SHP77 treated with DMSO at 0.1 percent for 48 hours (cell line): ENCODE data around the gene PTGES3L.

Experiments
- DNase-seq: peaks from one replicate; lab custom pipeline; 2025; lab: John Stamatoyannopoulos, UW

PTGES3L gene

DNA sequence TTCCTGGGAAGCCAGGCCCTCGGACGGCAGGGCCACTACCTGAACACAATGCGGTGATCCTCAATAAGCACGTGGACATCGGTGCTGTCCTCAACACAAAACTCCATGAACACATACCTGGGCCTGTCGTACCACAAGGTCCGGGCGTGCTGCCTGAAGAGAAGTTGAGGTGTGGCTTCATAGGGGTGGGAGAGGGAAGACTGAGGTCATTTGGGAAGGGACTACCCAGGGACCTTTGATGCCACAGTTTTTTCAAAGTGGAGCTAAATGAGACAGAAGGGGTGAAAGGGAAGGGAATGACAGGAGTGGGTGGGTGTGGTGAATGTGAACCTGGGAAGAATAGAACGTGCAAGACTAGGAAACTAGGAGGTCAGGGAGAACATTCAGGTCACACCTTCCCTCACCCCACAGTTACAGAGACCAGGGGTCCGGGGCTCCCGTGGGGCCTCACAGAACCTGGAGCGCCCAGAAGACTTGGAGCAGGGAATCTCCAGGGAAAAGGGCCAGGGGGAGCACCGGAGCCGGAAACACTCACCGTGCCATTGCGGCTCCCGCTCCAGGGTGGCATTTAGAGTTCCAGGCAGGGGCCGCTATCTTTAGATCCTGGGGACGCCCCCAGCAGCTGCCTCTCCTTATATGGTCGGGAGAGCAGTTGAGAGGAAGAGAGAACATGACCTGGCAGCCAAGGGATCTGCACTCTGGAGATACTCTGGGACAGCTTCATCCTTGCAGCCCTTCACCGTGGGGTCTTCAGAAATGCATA, at the start of gene PTGES3L:
PTGES3L (minus strand) TSS at position 570 of the 763 bp plus-strand sequence; CDS start at position 543, 27 bp downstream.
- peak; percentile 67 for DNase-seq

DNA sequence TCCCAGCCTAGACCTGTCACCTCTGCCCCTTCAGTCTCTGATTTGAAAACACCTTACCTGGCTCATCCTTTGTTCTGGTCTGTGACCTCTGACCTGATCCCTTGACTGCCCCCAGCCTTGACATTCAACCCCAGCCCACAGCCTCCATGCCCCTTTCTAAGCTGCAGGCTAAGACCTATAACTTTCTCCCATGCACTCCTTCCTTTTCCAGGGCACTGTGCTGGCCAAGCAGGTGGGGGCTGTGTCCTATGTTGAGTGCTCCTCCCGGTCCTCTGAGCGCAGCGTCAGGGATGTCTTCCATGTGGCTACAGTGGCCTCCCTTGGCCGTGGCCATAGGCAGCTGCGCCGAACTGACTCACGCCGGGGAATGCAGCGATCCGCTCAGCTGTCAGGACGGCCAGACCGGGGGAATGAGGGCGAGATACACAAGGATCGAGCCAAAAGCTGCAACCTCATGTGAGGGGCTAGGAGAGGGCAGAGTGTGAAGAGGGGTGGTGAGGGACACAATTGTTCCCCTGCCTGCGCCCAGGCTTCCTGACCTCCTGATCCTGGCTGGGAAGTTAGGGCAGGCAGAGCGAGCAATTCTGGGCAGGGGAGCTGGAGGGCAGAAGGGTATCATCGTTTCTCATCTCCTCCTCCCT, 48.5 kb upstream of the PTGES3L start:
- DNase-seq = no peak

DNA sequence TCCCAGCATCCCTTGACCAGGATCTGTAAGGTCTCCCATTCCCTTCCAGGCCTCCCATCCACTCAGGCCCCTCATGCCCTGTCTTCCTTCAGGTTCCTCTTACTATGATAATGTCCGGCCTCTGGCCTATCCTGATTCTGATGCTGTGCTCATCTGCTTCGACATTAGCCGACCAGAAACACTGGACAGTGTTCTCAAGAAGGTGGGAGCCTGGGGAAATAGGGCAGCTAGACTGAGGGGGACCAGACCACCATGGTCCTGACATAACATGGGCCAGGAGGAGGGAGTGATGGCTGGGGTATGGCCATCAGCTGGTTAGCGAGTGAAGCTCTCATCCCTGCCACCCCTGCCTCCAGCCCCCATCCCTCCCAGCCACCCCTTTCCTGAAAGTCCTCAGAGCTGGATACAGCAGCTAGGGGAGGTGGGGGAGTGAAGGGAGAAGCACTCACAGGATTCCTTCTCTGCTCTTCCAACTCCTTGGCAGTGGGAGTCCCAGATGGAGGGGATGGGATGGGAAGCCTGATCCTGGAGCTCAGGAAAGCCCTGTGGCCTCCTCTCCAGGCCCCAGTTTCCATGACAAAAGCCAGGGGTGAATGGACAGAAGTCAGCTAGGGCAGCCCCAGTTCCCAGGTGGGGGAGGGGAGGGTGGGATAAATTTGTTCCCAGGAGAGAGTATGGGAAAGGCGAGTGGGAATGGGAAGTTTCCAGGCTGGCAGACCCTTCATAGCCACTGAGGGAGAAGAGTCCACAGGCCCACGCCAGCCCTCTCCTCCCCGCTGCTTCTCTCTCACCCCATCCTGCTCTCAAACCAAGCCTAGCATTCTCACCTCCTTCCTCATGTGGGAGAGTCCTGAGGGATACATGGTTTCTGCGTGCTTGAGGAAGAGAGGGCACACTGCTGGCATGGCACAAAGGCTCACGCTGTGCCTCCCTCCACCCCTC, 47.5 kb upstream of the PTGES3L start:
- no peak for DNase-seq

DNA sequence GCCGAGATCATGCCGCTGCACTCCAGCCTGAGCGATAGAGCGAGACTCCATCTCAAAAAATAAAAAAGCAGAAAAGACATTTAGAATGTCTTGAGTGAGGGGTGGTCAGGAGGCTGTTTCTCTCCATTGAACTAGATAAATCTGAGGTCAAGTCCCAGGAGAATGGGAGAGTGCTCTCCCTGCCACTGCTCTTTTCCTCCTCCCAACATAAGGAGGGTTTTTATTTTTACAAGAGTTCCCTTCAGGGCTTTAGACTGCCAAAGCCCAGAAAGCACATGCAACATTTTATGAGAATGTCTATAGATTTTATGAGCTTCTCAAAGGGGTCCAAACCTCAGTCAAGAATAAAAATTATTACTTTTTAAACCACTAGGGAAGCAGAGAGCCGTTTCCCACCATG, 46.7 kb upstream of the PTGES3L start:
- DNase-seq = no peak

DNA sequence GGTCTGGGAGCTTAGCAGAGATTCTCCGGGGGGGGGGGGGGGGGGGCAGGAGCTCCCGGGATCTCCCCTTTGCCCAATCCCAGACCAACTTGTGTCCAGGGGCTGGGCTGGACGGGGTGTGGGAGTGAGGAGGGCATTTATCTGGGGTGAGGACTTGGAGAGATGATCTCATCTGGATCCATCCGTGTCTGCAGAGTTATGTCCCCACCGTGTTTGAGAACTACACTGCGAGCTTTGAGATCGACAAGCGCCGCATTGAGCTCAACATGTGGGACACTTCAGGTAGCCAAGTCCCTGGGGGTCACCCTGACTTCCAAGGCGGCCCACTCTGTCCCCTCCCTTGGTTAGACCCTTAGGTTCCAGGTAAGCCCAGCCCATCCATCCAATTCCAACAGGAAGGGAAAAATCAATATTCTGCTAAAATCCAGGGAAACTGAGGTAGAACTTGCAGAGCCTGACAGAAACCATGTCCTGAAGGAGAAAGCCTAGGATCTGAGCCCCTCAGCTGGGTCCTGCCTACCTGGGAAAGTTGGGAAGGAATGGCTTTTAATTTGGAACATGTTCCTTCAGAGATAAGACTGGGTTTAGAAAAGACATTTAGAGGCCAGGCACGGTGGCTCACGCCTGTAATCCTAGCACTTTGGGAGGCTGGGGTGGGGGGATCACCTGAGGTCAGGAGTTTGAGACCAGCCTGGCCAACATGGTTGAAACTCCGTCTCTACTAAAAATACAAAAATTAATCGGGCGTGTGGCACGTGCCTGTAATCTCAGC, 46.1 kb upstream of the PTGES3L start:
- no peak for DNase-seq

DNA sequence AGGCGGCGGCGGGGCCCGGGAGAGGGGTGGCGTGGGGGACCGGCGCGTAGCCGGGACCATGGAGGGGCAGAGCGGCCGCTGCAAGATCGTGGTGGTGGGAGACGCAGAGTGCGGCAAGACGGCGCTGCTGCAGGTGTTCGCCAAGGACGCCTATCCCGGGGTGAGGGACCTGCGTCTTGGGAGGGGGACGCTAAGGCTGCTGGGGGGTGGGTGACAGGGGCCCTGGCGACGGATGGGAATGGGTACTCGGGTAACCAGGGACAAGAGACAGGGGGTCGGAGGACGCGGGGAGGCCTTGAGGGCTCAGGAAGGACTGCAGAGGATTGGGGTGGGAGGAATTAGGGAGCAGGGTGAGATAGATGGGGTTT, 45.4 kb upstream of the PTGES3L start:
- no peak for DNase-seq

DNA sequence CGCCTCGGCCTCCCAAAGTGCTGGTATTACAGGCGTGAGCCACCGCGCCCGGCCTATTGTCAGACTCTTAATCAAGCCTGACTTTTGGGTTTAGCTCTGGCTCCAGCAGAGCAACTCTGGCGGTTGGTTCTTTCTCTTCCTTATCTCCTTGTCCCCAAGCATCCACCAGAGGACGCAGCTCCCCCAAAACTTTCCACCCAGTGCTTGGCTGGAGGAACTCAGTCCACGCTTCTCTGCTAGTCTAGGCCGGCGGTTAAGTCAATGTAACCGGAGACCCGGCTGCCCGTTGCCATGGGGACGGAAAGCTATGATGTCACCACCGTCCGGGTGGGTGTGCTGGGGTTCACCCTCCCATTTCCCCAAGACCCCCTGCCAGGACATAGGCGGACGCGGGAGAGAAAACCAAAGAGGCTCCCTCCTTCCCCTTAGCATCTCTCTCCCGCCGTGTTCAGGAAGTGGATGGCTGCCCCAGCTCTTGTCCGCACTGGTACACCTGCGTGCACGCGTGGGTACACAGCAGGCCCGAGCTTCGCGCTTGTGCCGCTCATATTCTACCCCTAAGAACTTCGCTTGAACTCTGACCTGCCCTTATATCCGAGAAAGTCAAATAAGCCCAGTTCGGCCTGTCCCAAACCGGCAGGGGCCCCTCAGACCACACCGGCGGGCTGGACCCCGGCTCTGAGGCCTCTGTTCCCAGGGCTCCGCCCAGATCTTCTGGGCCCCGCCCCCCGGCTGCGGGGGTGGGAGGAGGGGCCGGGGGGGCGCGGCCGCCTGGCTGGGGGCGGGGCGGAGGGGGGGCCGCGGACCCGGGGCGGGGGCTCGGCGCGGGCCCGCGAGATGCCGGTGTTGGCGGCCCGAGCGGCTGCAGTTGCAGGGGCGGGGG, 44.8 kb upstream of the PTGES3L start, which contains the start of gene RND2:
RND2 (plus strand) TSS at position 825 of the 883 bp plus-strand sequence. CDS start 117 bp downstream, outside the sequence.
- peak; percentile 88 for DNase-seq

DNA sequence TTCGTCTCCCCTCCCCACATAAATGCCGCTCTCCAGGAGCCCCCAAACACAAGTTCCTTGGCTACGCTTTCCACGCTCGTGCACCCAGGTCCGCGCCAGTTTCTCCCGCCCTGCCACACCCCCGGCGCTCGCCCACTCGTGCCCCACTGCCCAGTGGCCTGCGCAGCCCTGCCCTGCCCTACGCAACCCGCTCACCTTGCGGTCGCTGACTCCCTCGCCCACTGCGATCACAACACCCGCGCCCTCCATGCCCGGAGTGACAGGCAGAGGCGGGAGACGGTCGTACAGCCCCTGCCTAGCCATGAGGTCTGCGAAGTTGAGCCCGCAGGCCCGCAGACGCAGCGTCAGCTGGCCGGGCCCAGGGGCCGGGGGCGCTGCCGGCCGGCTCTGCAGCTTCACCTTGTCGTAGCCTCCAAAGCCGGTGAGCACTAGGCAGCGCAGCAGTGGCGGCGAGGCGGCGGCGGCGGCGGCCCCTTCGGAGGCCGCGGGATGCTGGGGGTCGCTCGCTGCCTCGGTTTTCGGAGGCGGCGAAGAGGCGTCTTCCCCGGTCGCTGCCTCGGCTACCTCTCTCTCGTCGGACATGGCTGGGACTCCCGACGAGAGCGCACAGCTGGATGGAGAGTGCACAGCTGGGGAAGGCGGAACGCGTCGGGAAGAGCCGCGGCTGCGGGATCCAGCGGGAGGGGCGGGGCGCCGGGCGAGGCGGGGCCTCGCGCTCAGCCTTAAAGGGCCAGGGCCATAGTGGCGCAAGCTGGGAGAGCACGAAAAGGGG, 42.0 kb upstream of the PTGES3L start, which contains the start of gene VAT1:
VAT1 (minus strand) TSS at position 645 of the 772 bp plus-strand sequence; CDS start at position 582, 63 bp downstream.
- peak; percentile 28 for DNase-seq

DNA sequence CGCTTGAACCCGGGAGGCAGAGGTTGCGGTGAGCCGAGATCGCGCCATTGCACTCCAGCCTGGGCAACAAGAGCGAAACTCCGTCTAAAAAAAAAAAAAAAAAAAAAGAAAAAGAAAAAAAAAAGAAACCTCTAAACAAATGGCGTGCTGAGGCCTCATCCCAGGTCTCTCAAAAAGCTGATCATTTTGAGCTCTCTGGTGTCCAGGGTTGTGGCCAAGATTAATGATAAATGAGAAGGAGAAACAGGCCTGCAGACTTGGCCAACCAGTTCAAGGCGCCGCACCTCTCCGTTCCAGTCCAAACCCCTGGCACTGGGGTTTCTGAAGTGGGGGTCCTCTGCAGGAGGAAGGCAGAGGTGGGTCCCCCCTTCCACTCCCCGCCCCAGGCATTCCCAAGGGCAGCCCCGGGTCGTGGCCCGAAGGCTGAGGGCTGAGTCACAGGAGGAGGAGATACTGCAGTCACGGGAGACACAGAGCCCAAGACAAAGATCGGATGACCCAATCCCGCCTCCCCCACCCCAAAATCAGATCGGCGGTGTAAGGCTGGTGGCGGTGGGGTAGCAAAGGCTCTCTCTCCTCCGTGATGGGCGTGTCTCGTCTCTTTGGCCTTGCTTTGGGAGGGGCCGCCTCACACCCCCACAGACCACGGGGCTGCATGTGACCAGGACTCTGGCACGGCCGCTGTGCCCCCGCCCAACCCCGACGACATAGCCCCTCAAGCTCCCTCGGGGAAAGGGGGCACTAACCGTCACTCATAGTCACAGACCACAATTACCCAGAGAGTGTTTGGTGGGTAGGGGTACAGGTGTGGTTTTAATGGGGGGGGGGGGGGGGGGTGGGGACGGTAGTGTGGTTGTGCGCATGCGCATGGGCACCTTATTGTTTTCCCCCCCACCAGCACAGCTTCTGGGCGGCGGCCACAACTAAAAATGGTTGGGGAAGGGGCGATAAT, 41.2 kb upstream of the PTGES3L start:
- DNase-seq = no peak

DNA sequence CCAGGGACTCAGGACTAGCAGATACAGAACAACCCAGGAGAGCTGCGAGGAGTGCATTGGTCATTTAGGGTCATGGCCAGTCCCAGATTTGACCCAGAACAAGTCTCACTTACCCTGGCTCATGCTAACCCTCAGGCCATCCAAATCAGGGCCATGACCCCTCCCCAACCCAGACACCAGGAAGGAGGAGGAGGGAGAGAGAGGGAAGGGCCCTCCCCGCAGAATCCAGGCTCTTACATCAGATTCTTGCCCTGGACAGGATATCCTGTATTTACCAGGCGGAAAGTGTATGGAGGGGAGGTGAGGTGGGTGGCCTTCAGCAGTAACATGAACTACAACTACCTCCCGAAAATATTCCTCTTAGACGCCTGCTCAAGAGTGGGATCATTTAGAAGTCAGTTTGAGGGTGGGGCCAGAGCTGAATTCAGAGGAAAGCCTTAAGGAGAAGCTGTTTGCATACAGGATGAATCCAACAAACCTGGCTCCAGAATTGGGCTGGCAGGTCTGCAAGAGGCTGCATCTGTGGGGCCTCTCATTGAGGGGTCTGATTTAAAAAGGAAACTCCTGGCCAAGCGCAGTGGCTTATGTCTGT, 40.2 kb upstream of the PTGES3L start:
- DNase-seq = no peak

DNA sequence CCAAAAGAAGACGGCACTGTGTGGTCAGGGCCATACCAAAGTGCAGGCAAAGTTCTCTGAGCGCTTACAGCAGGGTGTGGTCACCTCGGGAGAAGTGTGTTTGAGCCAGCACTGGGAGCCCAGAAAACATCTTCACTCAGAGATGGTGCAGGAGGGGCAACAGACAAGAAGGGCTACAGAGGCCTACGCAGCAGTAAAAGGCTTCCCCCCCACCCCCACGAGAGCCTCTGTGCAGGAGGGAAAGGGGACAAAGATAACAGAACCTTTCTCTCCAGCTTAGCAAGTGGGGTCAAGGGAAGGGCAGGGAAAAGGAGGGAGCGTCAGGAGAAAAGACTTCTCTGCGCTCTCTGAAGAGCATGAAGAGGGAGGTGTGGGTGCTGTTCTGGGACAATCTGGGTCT, 39.5 kb upstream of the PTGES3L start:
- DNase-seq = no peak

DNA sequence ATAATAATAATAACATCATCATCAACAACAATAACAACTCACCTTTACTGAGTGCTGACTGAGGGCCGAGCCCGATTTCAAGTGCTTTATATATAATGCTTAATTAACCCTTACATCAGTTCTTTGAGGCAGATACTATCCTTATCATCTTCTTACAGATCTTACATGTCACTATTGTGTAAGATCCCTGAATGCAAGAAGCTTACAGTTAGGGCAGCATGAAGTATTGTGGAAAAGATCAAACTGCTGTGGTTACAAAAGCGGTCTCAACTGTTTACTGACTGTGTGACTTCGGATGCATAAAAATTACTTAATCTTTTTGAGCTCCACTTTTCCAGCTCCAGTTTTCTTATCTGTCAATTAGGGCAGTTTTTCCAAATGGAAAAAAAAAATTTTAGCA, 39.1 kb upstream of the PTGES3L start:
- no peak for DNase-seq

DNA sequence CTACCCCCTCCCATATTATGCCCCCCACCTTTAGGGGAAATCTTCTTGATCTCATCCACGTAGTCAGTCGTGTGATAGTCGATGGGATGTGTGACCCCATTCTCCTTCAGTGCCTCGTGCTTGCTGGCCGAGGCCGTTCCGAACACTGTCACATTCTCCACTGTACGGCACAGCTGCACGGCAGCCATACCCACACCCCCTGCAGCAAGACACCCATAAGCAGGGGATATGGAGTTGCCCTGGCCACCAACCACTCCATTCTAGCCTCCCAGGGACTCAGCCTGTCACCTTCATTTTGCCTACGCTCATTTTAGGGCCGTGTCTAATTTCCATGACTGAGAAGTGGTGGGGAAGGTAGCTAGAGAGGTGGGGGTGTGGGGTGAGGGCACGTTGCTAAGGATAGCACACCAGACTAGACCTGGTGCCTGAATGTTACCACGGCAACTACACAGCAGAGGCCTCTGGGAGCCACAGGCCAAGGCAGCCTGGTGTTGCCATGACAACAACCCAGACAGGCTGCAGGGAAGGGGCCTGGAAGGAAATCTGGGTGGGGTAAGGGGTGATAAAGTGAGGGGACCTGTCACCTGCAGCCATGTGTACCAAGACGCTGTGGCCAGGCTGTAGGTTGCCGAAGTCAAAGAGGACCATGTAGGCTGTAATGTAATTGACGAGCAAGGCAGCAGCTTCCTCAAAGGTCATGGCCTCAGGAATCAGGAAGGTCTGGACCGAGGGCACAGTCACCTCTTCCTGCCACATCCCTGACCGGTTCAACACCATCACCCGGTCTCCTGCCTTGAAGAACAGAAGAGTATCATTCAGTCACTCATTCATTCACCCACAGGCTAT, 38.4 kb upstream of the PTGES3L start:
- DNase-seq = no peak

DNA sequence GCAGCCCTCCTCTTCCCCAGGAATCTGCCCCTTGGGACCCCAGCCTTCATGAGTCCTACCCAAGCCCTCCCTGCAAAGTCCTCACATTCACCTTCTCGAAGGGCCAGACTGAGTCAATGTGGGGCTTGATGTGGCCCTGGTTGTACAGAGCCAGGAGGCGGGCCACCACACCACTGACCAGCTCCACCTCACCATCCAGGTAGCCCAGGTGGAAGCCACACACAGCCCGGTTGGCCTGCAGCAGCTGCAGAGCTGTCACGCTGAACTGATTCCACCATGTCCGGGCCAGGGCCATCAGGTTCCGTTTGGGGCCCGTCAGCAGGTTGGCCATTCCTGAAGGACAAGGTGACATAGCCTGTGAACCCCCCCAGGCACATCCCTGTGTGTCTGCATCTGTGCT, 36.3 kb upstream of the PTGES3L start:
- no peak for DNase-seq

DNA sequence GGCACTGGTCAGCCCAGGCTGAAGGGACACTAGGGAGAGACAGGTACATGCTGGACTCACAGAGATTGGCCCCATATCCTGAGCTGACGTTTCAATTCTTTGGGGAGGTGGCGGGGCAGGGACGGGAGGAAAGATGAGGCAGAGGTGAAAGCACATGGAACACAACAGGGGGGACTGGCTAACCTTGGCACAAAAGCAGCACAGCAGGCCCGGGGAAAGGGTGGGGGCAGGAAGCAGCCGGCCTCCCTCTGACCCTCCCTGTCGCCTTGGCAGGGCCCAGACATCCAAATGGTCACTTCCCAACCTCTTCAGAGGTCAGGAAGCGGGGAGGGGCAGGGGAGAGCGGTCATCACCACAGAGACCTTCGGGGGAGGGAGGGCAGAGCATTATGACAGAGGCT, 35.7 kb upstream of the PTGES3L start:
- no peak for DNase-seq

DNA sequence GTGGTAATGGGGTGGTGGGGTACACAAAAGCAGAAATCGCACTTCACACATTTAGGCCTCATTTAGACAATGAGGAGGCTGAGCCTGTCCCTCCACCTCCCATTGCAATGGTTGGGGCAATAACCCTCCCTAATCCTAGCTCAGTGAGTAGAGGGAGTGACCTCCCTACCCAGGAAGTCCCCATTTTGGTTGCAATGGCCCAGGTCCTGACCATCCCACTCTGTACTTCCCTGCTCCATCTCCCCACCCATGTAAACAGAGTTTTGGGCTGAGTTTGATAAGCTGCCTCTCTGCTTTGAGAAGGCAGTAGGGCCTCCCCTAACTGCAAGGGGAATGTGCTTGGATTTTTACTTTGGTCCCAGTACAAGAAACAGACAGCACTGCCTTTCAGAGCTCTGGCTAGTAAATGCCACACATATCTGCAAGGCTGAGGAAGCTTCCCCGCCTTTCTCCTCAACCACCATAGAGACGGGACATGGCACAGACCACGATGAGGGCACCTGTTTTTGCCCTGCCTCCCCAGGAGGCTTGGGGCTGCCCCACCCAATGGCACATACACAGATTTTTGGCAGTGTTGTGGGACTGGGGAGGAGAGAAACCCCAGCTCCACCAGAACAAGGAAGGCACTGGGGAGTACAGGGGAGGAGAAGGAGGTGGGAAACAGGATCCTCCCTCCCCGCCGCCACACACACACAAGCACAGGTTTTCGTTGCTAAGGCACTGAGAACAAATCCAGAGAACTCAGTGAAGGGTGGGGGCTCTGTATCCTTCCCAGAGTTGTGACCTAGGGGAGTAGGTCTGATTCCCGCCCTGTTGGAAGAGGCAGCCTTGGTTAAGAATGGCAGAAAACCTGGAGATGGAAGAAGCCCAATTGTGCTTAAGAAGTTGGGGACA, 35.0 kb upstream of the PTGES3L start:
- no peak for DNase-seq
